GM19455 (cell line): ENCODE measurements around the gene STT3B.
"Not testable (repeated sequence)": the region's sequence is repeated elsewhere in the genome, so short reads cannot be mapped to it uniquely, and the experiment has no call there.

Experiments used
- ATAC-seq: cut with Tn5 transposase; IDR thresholded peaks from one replicate; pipeline ENCODE4 v1.9.1; 2021; ENCODE audit not compliant: unreplicated experiment

Gene STT3B

DNA sequence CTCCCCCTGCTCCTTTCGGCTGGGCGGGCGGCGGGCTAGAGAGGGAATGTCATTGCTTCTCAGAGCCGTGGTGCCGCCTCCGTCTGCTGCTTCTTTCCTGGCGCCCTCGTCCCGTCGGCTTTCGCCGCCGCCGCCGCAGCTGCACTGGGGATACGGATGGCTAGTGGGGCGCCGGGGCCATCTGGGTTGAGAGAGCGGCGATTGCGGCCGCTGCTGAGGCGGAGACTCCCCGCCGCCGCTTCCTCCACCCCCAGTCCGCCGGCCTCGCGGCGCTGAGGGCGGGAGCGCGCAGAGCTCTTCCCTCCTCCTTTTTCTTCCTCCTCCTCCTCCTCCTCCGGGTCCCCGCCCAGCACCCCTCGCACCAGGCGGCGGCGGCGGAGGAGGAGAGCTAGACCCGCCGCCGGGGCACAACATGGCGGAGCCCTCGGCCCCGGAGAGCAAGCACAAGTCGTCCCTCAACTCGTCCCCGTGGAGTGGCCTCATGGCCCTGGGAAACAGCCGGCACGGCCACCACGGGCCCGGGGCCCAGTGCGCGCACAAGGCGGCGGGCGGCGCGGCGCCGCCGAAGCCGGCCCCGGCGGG is at the start of gene STT3B:
Gene STT3B, plus strand, starts transcription at position 339 of the 582 bp plus-strand sequence. Its CDS starts 74 bp downstream, at position 413.
- ATAC-seq, result peak; percentile 58

DNA sequence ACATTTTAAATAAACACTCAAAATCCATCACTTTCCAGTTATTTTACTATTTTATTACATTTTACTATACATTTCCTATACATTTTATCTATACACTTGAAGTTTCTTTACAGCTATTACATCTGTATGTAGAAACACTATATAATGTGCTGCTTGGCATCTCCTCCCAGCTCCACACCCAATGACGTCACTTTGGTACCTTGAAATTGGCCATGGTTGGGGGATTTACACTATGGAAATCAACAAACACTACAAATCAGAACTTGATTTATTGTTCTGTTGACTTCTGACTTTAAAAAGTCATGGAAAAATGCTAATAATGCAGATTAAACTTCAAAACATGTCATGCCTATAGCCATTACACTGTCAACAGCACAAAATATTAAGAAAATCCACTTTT is 48.9 kb upstream of the STT3B start:
- ATAC-seq, result no peak

DNA sequence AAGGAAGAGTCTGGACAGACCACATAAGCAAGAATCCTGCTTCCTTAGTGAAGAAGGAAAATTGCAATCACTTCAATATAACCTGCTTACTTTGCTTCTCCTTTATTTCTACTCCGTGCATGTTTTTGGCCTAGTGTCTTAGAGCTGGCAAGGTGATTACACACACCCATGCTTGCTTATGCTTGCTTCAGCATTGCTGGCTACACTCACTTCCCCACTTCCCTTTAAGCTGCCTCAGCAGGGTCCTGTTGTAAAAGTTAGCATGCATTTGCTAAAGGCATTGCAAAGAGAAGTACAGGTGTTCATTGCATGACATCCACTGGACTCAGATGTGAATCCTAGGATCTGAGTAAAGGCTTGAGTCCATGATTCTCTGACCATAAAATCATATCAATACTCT is 47.5 kb upstream of the STT3B start:
- ATAC-seq, result no peak

DNA sequence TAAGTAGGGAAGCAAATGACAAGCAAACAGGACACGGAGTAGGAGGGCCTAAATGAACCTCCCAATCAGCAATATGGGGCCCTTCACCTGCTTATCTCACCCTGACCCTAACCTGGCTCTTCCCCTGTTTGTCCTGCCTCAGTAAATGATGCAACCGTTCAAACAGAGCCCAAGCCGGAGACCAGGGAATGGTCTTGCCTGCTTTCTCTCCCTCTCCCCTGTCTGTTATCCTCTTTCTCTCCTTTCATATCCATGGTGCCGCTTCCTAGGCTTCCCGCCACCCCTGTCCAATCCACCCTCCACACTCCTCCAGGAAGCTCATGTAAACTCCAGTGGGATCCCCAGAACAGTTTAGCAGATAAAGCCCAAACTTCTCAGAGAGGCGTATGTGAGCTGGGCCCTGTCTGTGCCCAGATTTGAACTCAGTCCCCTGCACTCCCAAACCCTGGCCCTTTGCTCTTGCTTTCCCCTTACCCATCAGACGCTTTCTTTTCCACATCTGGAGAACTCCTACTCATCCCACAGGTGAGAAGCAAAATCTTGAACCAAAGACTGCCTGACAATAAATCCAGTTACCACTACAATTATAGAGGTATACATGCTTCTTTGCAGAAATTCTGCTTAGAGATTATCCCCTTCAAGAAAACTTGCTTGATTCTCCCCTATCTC is 45.7 kb upstream of the STT3B start:
- no peak for ATAC-seq

DNA sequence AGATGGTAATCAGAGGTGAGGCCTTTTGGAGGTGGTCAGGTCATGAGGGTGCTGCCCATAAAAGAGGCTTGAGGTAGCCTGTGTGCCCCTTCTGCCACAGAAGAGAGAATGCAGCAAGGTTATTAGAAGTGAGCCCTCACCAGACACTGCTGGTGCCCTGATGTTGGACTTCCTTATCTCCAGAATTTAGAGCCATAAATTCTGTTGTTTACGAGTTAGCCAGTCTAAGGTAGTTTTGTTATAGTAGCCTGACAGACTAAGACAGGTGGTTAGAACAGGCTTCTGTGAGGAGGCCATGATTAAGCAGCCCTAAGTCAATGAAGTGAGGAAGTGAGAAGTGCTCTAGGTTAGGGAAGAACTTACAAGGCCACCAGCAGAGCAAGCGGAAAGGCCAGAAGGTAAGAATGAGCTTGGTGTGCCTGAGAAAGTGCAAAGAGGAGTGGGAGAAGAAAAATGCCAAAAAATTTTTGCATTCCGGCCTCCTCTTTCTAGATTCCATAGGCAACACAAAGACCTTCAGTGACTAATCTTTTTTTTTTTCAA is 44.2 kb upstream of the STT3B start:
- no peak for ATAC-seq

DNA sequence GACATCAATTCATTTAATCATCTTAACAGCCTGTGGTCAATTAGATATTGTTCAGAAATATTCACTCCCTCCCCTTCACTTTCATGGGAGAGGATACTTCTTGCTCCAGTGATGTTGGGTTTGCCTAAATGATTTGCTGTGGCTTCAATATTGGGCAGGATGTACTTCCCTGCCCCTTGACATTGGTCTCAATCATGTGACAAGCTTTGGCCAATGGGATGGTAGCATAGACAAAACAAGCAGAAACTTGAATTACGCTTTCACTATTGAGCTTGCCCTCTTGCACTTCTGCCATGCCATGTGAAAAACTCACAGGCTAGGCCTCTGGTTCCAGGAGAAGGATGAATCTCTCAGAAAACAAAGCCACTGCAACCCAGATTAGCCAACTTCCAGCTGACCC is 42.2 kb upstream of the STT3B start:
- ATAC-seq, result no peak

DNA sequence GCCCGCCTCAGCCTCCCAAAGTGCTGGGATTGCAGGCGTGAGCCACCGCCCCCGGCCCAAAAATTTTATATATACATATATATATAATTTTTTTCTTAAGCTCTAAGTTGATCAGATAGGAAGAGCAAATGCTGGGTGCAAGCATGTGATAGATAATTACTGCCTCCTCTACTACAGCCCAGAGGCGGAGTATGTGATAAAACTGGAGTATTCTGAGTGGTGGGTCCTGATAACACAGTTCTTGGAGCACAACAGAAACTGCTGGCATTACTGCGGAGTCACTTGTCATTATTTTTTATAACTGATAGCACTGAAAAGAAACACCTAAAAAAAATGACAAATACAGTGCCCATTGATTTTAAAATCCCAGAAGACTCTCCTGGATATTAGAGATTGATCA is 41.1 kb upstream of the STT3B start:
- ATAC-seq, result no peak

DNA sequence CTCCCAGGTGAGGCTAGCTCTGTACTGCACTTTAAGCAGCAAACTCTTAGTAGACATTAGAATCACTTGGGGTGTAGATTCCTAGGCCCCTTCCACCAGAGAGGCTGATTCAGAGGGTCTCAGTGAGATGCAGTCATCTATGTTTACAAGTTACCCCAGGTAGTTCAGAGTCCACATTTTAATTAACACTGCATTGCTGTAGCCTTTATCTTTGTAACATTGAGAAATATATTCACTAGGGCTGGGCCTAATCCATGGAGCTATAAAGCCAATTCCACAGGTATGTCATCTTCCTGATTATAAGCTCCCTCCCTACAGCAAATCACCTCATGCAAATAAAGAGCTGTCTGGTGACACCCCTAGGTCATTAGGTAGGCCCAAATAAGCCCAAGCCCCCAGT is 39.6 kb upstream of the STT3B start:
- ATAC-seq, result no peak

DNA sequence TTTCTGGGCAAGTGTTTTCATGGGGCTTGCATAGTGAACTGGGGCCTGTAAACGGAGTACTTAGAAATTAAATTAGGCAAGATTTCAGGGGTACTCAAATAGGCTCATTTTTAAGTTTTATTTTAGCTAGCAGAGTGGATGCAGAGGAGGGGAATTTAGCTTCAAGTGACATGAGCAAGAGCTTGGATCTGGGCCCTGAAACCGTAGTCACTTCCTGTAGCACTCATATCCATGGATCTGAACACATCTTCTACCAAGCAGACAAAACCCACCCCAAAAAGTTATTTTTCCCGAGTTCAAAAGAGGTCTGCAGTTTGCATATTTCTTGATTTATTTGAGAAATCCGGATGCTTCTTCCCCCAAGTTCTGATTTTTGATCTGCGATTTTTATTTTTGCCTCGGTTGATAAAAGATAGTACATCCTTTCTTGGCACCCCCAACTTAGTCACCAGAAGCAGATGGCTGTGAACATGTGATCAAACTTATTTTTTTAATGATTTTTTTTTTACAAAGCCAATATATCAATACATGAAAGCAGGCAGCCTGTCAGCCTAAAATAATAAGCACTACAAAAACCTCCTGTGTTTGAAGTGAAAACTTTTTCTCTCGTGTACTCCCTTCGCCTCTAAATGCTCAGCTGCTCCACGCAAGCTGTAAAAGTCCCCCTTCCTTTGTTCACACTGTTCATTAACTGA is 36.6 kb upstream of the STT3B start:
- no peak for ATAC-seq

DNA sequence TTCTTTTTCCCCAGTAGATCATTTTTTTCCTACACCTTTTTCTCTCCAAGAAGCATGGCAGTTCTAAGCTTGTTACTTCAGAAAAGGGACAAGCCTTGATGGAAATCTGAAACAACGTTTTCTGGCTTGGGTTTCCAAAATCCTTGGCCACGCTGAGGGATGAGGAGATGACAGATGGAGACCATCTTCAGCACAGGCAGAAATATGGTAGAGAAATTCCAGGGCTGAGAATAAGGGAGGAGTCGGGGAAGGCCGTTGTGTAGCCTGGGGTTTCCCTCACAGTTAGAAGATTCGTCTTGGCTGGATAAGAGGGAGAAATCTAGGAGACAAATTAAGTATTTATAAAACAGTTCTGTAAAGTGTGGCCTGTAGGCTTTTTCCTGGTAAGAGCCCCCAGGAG is 33.9 kb upstream of the STT3B start:
- ATAC-seq, result no peak

DNA sequence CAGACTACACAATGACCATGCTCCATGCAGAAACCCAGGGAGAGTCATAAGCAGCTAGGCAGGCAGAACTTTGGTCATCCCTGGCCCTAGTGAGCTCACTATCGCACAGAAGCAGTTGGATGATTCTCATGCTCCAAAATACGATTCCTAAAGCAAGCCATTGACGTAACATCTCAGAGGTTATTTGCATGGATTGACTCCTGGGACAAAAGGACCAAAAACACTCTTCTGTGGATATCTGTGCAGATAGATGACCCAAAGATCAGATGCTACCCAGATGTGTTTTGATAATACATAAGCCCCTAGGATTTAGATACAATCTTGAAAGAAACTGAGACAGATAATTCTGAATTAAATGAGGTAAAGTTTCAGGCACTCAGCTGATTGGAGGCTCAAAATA is 33.4 kb upstream of the STT3B start:
- no peak for ATAC-seq

DNA sequence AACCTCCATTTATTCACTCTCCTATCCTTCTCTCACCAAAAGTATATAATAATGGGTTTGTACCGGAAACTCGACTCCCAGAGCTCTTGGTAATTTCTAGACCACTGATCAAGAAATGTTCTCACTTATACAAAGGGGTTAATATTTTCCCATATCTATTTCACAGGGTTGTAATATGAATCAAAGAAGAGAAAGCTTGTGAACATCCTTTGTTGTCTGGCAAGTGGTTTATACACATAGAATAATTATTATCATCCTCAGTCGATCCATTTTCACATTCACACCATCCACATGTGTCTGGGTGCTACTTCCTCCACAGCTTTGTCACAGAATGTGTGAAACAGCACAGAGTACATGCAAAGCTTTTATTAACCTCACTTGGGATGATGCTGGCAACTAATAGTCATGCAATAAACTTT is 29.9 kb upstream of the STT3B start:
- ATAC-seq, result no peak

DNA sequence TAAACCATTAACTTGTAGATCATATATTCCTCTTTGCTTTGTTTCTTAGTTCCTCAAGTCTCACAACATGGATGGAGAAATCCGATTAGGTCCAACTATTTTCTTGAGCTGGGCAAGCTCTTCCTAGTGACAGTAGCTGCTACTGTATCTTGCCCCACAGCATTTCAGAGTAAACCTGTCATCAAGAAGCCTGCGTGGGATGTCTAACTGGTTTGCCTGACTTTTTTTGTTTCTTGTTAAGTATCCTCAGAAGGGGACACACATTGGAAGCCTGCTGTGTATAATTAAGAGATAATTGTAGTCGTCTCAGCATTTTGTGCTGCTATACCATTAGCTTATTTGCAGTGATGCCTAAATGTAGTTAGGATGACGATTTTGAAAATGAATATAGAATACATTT is 29.3 kb upstream of the STT3B start:
- no peak for ATAC-seq

DNA sequence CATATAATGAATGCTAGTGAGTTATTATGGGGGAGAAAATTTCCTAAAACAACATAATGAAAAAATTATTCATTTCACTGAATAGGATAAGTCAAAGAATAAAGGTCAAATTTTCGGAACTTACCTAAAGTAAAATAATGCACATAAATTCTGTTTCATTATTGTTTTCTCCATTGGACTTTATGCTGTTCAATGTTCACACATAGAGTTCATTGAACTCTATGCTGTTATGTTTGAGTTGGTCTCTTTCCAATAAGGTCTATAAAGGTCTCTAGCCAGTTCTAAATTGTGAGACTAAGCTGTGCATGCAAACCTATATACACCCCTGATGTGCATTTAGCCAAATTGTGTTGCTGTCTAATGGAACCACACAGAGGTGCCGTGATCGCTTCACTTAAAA is 28.5 kb upstream of the STT3B start:
- no peak for ATAC-seq

DNA sequence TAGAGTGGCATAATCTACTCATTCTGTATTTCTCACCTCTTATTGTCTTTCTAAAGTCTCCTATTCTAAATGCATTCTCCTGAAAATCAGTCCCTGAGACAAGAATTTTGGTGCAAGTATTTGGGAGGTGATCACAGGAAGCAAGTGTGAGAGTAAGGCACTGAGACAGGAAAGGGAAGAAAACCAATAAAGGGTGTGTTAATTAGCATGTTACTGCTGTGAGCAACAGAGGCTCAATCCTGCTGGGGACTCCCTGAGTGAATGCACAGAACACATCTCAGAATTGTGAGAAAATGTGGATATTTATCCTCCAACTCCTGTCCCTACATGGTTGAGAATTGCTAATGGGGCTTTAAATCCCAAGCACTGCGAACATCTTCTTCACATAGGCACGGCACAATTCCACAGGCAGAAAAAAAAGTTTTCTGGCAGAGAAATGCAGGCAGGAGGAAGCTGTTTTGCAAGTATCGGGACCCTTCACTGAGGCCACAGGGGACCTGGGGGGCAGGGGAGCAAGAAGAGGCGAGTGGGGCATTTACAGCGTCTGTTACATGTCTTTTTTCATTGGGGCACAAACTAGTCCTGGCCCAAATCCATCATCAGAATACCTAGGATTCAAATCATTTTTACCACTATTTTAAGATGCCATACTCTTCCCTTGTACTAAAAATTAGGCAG is 27.2 kb upstream of the STT3B start:
- ATAC-seq, result no peak

DNA sequence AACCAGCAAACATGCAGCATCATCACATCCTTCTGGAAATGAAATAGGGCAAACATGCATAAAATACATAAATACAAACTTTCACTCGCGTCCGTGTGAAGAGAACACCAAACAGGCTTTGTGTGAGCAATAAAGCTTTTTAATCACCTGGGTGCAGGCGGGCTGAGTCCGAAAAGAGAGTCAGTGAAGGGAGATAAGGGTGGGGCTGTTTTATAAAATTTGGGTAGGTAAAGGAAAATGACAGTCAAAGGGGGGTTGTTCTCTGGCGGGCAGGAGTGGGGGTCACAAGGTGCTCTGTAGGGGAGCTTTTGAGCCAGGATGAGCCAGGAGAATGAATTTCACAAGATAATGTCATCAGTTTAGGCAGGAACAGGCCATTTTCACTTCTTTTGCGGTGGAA is 26.2 kb upstream of the STT3B start:
- not testable (repeated sequence) for ATAC-seq

DNA sequence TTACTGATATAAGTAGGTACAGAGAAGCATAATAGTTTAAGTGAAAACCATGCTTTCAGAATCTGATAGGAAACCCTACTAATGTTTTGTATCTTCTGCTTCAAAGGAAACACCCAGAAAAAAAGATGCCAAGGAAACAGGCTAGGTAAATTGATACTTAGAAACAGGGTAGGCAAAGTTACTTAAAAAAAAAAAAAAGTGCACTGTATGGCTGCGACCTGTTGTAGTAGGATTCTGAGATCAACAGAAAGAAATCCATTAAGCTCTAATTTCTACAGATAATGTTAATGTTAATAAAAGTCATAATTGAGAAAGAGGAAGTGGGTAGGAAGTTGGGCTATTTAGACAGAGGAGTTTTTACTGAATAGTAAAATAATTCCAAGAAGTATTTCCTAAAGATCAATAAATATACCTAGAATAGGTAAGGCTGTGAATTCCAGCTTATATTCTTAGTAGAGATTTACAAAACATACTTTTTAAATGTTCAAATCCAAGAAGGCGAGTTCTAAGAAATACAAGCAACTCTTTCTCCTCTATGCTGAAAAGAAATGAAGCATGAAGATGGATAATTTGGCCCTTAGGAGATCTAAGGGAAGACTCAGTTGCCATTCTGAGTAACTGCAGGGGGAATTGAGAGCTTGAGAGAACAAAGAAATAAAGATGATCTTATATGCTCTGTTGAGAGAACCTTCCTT is 24.1 kb upstream of the STT3B start:
- ATAC-seq, result no peak

DNA sequence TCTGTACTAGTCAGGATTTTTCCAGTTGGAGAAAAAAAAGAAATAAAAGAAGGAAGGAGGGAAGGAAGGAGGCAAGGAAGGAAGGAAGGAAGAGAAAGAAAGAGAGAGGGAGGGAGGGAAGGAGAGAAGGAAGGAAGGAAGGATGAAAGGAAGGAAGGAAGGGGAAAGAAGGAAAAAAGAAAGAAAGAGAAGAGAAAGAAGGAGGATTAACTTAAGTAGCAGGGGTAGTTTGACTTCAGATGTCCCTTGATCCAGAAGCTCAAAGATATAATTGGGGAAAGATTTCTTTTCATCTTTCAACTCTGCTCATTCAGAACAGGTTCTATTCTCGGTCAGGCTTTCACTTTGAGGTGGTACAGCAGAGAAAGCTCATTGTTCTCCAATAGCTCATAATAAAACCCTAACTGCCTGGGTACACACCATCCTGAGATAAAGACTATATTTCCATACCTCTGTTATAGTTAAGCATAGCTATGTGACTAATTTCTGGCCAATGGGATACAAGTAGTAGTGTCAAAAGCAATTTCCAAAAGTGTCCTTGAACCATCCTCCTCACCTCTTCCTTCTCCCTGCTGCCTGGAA is 23.5 kb upstream of the STT3B start:
- no peak for ATAC-seq

DNA sequence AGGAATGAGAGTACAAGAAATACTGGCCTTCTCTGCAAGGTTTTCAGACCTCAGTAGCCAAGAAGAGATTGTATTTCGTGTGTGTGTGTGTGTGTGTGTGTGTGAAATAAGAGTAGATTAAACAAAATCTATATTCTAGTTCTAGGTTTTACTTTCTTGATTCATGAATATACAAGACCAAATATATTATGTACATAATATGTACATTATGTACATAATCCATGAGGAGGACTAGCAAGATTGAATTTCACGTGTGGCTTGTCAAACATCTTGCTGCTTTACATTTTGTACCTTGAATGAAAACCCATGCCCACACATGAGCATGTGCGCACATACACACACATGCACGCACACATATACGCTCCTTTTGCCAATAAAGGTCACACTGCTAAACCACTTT is 18.2 kb upstream of the STT3B start:
- ATAC-seq, result no peak

DNA sequence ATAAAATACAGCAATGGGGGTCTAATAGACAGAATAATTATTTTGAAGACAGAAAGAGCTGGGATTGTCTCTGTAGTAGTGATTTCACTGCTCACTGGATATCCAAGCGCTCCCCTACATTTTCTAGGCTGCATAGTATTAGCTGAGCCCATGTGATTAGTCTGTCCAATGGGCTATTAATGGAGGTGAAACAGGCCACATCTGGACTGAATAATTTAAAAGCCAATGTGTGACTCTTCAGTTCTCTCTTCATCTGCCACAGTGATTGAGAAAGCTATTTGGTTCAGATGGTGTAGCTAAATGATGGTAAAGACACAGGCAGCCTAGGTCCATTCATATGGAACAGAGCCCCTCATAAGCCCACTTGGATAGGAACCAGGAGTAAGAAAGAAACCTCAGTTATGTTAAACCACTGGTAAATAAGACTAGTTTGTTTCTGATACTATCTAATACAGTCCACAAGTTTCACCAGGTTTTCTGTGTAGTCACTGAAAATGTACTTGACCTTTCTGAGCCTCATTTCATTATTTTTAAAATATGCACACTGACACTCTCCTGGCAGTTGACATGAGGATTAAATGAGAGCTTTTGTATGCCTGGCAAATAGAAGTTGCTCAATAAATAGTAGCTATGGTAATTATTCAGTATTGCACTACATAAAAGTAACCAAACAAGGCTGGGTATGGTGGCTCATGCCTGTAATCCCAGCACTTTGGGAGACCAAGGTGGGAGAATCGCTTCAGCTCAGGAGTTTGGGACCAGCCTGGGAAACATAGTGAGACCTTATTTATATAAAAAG is 17.0 kb upstream of the STT3B start:
- ATAC-seq, result no peak
